Measurements from ENCODE around the gene KCNMA1.

- TF ChIP-seq EZH2 (IDR thresholded peaks at IDR 0.05; ENCODE audit: borderline replicate concordance, insufficient read depth, low read depth, low read length, poor library complexity, severe bottlenecking) (no peak), CTCF (IDR thresholded peaks at IDR 0.05) (peak; percentile 28)
Observed at GRCh38 chr10:76902949-76903348, 734.7 kb downstream of the KCNMA1 start.

Data from B cell (primary cell).